Lower leg skin (tissue), 3 donors: Measurements from ENCODE around the gene UGT2B7.

Source experiments
- POLR2A ChIP-seq, 2 donors: fragments of 450-650 bp; IDR thresholded peaks; one replicate each; pipeline ENCODE4 v1.6.1; 2016 to 2017; ENCODE audit warnings: antibody characterized with exemption in 2 of 2, mild to moderate bottlenecking in 1 of 2, moderate library complexity in 1 of 2
- TF ChIP-seq, protein P1 (sequence below), 3 donors: fragments of 450-650 bp; IDR thresholded peaks; one replicate each; pipeline ENCODE4 v1.5.1; 2016; ENCODE audit warnings: antibody characterized with exemption in 3 of 3, mild to moderate bottlenecking in 3 of 3, moderate library complexity in 2 of 3

DNA sequence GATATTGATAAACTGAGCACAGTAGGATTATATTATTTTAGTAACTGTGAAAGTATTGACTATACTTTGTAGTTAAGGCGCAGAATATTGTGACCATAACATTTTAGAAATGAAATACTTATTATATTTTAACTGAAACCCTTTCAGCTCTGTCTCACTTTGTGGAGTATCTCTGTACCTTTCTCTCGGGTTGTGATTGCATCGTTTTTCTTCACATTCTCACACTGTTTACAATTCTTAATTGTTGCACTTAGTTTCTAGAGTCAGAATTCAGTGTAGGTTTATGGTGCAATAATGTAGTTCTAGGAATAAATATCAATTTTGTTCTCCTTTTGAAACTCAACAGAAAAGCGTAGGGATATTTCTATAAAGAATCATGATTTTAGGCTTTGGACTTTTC lies 57.7 kb downstream of the UGT2B7 start:
- TF ChIP-seq, protein P1, sequence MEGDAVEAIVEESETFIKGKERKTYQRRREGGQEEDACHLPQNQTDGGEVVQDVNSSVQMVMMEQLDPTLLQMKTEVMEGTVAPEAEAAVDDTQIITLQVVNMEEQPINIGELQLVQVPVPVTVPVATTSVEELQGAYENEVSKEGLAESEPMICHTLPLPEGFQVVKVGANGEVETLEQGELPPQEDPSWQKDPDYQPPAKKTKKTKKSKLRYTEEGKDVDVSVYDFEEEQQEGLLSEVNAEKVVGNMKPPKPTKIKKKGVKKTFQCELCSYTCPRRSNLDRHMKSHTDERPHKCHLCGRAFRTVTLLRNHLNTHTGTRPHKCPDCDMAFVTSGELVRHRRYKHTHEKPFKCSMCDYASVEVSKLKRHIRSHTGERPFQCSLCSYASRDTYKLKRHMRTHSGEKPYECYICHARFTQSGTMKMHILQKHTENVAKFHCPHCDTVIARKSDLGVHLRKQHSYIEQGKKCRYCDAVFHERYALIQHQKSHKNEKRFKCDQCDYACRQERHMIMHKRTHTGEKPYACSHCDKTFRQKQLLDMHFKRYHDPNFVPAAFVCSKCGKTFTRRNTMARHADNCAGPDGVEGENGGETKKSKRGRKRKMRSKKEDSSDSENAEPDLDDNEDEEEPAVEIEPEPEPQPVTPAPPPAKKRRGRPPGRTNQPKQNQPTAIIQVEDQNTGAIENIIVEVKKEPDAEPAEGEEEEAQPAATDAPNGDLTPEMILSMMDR (IDR thresholded peaks at IDR 0.05), result no peak
- TF ChIP-seq POLR2A (IDR thresholded peaks at IDR 0.05), result no peak
